ENCODE data around the gene RAP2A. TPM values are rescaled to one million over a fixed set of nuclear protein-coding genes. Genes with fewer than 3 reads are reported as not detected.

RAP2A gene
- total RNA-seq, 2 donors from 2014 or later: 13.3 to 13.6 TPM

DNA sequence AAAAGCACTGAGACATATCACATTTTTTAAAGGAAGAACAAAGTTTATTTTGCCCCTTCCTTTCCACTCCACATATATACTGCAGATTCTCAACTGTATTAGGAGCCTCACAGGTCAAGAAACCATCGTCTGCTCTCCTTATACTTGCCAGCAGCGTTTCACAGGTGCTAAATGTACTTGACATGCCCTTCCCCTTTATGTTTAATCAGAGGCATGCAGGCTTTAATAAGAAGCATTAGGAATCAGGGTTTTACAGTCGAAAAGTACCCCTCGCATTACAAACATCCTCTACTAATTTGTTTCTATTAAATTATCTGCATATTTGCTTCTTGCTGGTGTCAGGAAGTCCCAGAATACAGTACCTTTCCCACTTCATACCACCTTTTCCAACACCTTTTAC, 3.7 kb upstream of the RAP2A start:
- Histone ChIP-seq H3K9me3 (no peaks in the 10 kb centered on the region), H3K4me3 (no peak overlapping the region), H3K36me3 (no peaks in the 10 kb centered on the region), H3K4me1 (peaks cover 0 to 7% of the 10 kb centered on the region in 2 donors), H3K27ac (no peak overlapping the region), H3K27me3 (no peaks in the 10 kb centered on the region)
- TF ChIP-seq, protein P1, sequence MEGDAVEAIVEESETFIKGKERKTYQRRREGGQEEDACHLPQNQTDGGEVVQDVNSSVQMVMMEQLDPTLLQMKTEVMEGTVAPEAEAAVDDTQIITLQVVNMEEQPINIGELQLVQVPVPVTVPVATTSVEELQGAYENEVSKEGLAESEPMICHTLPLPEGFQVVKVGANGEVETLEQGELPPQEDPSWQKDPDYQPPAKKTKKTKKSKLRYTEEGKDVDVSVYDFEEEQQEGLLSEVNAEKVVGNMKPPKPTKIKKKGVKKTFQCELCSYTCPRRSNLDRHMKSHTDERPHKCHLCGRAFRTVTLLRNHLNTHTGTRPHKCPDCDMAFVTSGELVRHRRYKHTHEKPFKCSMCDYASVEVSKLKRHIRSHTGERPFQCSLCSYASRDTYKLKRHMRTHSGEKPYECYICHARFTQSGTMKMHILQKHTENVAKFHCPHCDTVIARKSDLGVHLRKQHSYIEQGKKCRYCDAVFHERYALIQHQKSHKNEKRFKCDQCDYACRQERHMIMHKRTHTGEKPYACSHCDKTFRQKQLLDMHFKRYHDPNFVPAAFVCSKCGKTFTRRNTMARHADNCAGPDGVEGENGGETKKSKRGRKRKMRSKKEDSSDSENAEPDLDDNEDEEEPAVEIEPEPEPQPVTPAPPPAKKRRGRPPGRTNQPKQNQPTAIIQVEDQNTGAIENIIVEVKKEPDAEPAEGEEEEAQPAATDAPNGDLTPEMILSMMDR (IDR thresholded peaks at IDR 0.05): no peak
- no peak for DNase-seq (ENCODE audit: low spot score)

DNA sequence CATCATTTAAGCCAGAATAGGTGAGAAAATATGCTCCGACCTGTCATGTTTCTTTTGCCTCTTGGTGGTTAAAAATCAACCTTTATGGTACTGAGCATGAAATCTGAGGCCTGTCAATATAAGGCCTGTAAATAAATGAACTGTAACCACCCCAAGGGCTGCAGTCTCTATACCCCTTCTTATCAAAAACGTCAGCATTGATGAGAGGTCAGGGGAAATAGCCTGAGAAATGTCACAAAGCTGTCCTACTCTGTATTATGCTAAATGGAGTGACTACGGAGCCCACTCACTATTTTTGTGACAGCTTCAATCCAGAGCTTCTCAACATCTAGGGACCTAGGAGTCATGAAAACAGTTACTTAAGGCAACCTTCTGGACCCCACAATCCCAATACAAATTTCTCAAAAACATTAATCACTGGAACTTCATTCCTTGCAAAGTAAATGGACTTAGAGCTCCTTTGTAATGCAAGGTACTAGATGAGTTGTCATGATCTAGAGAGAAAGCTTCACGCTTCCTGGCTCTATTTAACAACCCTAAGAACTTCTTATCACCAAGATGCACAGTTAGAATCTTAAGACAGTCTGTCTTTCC, 2.7 kb upstream of the RAP2A start:
- Histone ChIP-seq H3K36me3 (no peaks in the 10 kb centered on the region), H3K4me1 (peaks cover 0 to 12% of the 10 kb centered on the region in 2 donors), H3K4me3 (no peak overlapping the region), H3K27ac (no peak overlapping the region), H3K9me3 (no peaks in the 10 kb centered on the region), H3K27me3 (no peaks in the 10 kb centered on the region)
- no peak for DNase-seq (ENCODE audit: low spot score)
- TF ChIP-seq, protein P1 (IDR thresholded peaks at IDR 0.05): no peak

DNA sequence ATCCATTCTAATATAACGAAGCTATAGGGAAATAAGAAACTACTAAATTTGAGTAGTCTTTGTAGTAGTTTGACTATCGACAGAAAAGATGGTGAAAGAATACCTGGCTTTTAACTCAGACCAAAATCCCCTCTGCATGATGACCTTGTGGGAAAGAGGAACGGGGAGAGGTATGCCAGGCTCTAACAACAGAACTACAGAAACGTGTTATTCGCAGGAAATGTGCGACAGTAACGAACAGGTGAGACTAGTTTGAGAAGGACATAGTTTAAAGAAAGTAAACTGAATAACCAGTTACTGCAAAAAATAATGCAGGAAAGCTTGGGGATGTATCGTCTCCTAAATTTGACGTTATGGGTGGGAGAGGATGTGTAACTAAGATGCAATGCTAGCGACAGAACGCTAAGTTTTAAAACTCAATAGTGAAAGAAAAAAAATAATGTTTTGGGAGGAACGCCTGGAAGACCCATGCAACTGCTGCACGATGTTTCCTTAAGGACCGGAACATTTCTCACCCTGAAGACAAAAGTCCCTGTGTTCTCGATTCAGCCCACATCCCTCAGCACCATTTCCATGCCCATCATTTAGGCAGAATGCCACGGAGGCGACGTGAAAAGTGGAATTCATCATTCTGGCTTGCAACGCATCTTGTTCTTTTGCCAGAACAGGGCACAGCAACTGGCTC, 1.6 kb upstream of the RAP2A start:
- no peak for DNase-seq (ENCODE audit: low spot score)
- H3K27ac ChIP-seq: peak overlapping the region; percentile 88 to 100
- peaks cover 0 to 17% of the 10 kb centered on the region in 2 donors for H3K4me1 ChIP-seq
- no peaks in the 10 kb centered on the region for H3K36me3 ChIP-seq
- H3K27me3 ChIP-seq: no peaks in the 10 kb centered on the region
- no peaks in the 10 kb centered on the region for H3K9me3 ChIP-seq
- H3K4me3 ChIP-seq: peak overlapping the region; percentile 67 to 97
- TF ChIP-seq, protein P1 (IDR thresholded peaks at IDR 0.05): no peak

DNA sequence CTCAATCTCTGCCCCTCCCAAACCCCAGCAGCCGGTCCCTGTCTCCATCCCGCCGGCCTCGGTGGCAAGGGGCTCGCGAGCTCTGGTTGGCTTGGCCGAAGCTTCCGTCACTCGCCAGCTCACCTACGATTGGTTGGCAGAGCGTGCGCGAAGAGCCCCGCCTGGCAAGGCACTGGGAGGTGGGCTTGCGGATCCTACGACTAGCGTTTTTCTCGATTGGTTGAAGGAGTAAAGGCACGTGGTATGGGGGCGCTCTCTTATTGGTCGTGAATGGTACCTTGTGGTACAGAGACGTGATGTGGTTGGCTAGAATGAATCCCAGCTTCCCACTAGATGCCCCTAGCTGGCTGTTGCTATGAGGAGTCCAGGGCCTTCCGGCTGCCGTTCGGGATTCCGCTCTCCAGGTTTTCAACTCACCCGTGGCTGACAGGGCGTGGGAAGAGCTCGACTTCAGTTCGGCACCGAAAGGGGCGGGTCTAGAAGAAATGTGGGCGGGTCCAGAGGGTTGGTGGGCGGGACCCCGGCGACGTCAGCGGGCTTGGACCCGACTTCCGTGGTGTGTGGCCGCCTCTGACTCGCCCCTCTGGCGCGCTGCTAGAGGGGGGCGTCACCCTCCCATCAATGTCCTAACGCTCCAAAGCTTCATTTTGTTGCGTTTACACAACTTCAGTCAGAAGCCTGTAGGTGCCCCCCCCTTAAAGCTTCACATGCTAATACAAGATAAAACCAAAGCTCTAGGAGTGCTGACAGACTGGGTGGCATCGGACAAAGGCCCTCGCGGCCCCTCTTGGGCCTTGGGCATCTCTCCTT, 847 bp upstream of the RAP2A start:
- Histone ChIP-seq H3K4me1 (peaks cover 0 to 17% of the 10 kb centered on the region in 2 donors), H3K36me3 (no peaks in the 10 kb centered on the region), H3K9me3 (no peaks in the 10 kb centered on the region), H3K27me3 (no peaks in the 10 kb centered on the region), H3K4me3 (peak overlapping the region; percentile 67 to 97), H3K27ac (peak overlapping the region; percentile 96 to 100)
- TF ChIP-seq, protein P1 (IDR thresholded peaks at IDR 0.05): no peak
- DNase-seq (ENCODE audit: low spot score): peak; percentile 100

DNA sequence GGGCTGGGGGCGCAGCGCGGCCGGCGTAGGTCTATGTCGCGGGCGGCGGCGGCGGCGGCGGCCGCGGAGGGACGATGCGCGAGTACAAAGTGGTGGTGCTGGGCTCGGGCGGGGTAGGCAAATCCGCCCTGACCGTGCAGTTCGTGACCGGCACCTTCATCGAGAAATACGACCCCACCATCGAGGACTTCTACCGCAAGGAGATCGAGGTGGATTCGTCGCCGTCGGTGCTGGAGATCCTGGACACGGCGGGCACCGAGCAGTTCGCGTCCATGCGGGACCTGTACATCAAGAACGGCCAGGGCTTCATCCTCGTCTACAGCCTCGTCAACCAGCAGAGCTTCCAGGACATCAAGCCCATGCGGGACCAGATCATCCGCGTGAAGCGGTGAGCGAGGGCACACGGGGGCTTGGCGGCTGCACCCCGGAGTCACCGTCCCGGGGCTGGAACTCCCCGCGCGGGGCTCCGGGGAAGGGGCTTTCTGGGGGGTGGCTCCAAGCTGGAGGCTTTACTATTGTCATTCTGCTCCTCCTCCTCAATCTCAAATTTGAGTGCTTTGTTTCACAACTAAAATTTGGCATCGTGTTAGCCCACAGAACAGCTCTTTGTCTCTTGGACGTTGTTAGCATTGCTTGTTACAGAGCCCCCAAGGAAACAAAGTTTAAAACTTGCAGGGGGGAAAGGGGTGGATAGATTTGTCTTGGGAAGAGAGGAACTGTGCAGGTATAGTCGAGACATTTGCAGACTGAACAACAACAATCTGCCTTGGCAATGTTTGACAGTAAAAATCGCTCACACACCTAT, 630 bp downstream of the RAP2A start:
- H3K9me3 ChIP-seq: no peaks in the 10 kb centered on the region
- DNase-seq (ENCODE audit: low spot score): peak; percentile 61
- H3K27me3 ChIP-seq: no peaks in the 10 kb centered on the region
- H3K27ac ChIP-seq: peak overlapping the region; percentile 81 to 85
- no peaks in the 10 kb centered on the region for H3K36me3 ChIP-seq
- H3K4me3 ChIP-seq: peak overlapping the region; percentile 64 to 67
- TF ChIP-seq, protein P1 (IDR thresholded peaks at IDR 0.05): no peak
- H3K4me1 ChIP-seq: peaks cover 0 to 22% of the 10 kb centered on the region in 2 donors
